K562 (cell line): ENCODE results near the gene PRKAG2. TPM values are rescaled to one million over a fixed set of nuclear protein-coding genes. Genes with fewer than 3 reads are reported as not detected.

Source experiments
- CBFB ChIP-seq: sonication (generic); formaldehyde crosslinking; IDR thresholded peaks from 2 replicates; pipeline ENCODE4 v1.4.0; 2020; ENCODE audit warnings: mild to moderate bottlenecking, missing genetic modification reagents
- CHCHD3 ChIP-seq: fragments of 250-450 bp; sonication (Bioruptor Pico); IDR thresholded peaks from 2 replicates; pipeline ENCODE4 v2.1.2; 2022; ENCODE audit warnings: mild to moderate bottlenecking
- EGR1 ChIP-seq: fragments of 450-650 bp; conservative IDR thresholded peaks from 2 replicates; pipeline ENCODE4 v1.6.1; 2017; ENCODE audit warnings: mild to moderate bottlenecking
- GTF2A2 ChIP-seq: IDR thresholded peaks from 2 replicates; pipeline ENCODE4 v1.6.1; 2016; ENCODE audit warnings: mild to moderate bottlenecking, missing genetic modification characterization, missing compliant biosample characterization
- MCM7 ChIP-seq, 2 experiments: fragments of 450-650 bp; IDR thresholded peaks; 2 replicates each; pipeline ENCODE4 v1.6.1; 2016 to 2018
- MEIS2 ChIP-seq: fragments of 450-650 bp; IDR thresholded peaks from 2 replicates; pipeline ENCODE4 v1.6.1; 2014; ENCODE audit warnings: mild to moderate bottlenecking; ENCODE audit not compliant: partially characterized antibody
- OTX1 ChIP-seq: fragments of 450-650 bp; formaldehyde crosslinking; IDR thresholded peaks from 2 replicates; pipeline ENCODE4 v1.4.0; 2022; ENCODE audit warnings: mild to moderate bottlenecking
- POLR2G ChIP-seq: fragments of 200-400 bp; formaldehyde crosslinking; IDR thresholded peaks from 2 replicates; pipeline ENCODE4 v1.6.1; 2017; ENCODE audit warnings: low read depth, mild to moderate bottlenecking, antibody characterized with exemption, low read length, moderate library complexity
- TEAD4 ChIP-seq, 2 experiments: sonication (generic) in 1 of 2; formaldehyde crosslinking in 1 of 2; IDR thresholded peaks; 2 replicates each; pipeline versions ENCODE4 v1.6.1 to v1.8.0; 2012 to 2022; ENCODE audit warnings: borderline replicate concordance in 1 of 2, inconsistent platforms in 1 of 2, low read length in 1 of 2, mild to moderate bottlenecking in 1 of 2, missing genetic modification reagents in 1 of 2
- TOE1 ChIP-seq, 2 experiments: fragments of 450-650 bp in 1 of 2; sonication (generic) in 1 of 2; formaldehyde crosslinking in 1 of 2; IDR thresholded peaks; 2 replicates each; pipeline versions ENCODE4 v1.7.1 to v1.8.0; 2016 to 2022; ENCODE audit warnings: borderline replicate concordance in 2 of 2, mild to moderate bottlenecking in 2 of 2, antibody characterized with exemption in 1 of 2, inconsistent platforms in 1 of 2, low read depth in 1 of 2, missing genetic modification reagents in 1 of 2, moderate library complexity in 1 of 2
- ZNF24 ChIP-seq: fragments of 450-650 bp; IDR thresholded peaks from 2 replicates; pipeline ENCODE4 v1.6.1; 2016
- ZSCAN32 ChIP-seq: fragments of 450-650 bp; formaldehyde crosslinking; IDR thresholded peaks from 2 replicates; pipeline ENCODE4 v1.4.0; 2020; ENCODE audit warnings: mild to moderate bottlenecking, moderate library complexity
- ZZZ3 ChIP-seq: fragments of 450-650 bp; IDR thresholded peaks from 2 replicates; pipeline ENCODE4 v1.6.1; 2016; ENCODE audit warnings: antibody characterized with exemption, mild to moderate bottlenecking, moderate library complexity
- polyA plus RNA-seq, 8 experiments: library from polyadenylated mRNA; depleted of rRNA in 4 of 8; stranded (reverse) in 5 of 8; unstranded in 3 of 8; fragments of >200 nt; fragmentation: Nextera tagmentation in 2 of 8; fragmentation: Illumina TruSeq in 1 of 8; extraction: Ambion mirVana in 2 of 8; extraction: Trizol in 1 of 8; gene quantifications; 2 replicates each; pipeline versions ENCODE4 v1.2.1 to v1.2.3, GENCODE V29; 2011 to 2014; ENCODE audit warnings: inconsistent platforms in 1 of 8, missing spikeins in 1 of 8
- total RNA-seq, 7 experiments: library from RNA; depleted of rRNA in 6 of 7; stranded (reverse); fragments of >200 nt in 6 of 7; fragmentation: Illumina TruSeq in 2 of 7; extraction: Trizol in 2 of 7; gene quantifications; 2 replicates each; pipeline versions ENCODE4 v1.2.1 to v1.2.3, GENCODE V29; 2011 to 2021; ENCODE audit warnings: low replicate concordance in 1 of 7
- TF ChIP-seq, protein P1 (sequence below): fragments of 250-450 bp; sonication (Bioruptor Pico); IDR thresholded peaks from 2 replicates; pipeline ENCODE4 v1.4.0; 2020
- TF ChIP-seq, protein P2 (sequence below): fragments of 450-650 bp; conservative IDR thresholded peaks from 2 replicates; pipeline ENCODE4 v1.6.1; 2016; ENCODE audit warnings: missing genetic modification characterization, low read depth, mild to moderate bottlenecking, control low read depth, missing compliant biosample characterization
- TF ChIP-seq, protein P3 (sequence below), 2 experiments: IDR thresholded peaks; 2 replicates each; pipeline ENCODE4 v1.6.1; 2012; ENCODE audit warnings: improper control_type of control experiment in 2 of 2, low read depth in 2 of 2, low read length in 2 of 2, borderline replicate concordance in 1 of 2
- TF ChIP-seq, protein P4 (sequence below): fragments of 450-650 bp; IDR thresholded peaks from 2 replicates; pipeline ENCODE4 v1.7.0; 2016; ENCODE audit warnings: borderline replicate concordance

Gene PRKAG2
- total and polyA plus RNA-seq, 9 of the 15 experiments (the other 6 are each of a cell fraction or from before 2014, with no cell fraction given): 0.99 to 5.6 (median 3.3) TPM

DNA sequence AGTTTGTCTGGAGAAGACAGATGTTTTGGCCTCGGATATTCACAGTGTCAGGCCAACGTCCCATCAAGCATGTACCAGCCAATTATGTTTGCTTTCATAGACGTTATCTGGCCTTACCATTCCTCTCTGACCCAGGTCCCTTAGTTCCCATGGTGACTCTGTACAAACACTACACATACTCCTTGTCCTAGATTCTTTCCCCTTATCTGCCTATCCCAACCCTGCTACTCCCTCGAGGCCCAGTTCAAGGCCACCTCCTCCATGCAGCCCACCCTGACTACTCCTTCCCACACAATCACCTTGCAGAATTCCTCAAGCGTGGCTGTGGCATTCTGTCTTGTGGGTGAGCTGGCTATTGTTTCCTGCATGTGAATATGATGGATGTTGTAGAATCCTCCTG is 155.2 kb downstream of the PRKAG2 start (continued):
- TF ChIP-seq, protein P1, sequence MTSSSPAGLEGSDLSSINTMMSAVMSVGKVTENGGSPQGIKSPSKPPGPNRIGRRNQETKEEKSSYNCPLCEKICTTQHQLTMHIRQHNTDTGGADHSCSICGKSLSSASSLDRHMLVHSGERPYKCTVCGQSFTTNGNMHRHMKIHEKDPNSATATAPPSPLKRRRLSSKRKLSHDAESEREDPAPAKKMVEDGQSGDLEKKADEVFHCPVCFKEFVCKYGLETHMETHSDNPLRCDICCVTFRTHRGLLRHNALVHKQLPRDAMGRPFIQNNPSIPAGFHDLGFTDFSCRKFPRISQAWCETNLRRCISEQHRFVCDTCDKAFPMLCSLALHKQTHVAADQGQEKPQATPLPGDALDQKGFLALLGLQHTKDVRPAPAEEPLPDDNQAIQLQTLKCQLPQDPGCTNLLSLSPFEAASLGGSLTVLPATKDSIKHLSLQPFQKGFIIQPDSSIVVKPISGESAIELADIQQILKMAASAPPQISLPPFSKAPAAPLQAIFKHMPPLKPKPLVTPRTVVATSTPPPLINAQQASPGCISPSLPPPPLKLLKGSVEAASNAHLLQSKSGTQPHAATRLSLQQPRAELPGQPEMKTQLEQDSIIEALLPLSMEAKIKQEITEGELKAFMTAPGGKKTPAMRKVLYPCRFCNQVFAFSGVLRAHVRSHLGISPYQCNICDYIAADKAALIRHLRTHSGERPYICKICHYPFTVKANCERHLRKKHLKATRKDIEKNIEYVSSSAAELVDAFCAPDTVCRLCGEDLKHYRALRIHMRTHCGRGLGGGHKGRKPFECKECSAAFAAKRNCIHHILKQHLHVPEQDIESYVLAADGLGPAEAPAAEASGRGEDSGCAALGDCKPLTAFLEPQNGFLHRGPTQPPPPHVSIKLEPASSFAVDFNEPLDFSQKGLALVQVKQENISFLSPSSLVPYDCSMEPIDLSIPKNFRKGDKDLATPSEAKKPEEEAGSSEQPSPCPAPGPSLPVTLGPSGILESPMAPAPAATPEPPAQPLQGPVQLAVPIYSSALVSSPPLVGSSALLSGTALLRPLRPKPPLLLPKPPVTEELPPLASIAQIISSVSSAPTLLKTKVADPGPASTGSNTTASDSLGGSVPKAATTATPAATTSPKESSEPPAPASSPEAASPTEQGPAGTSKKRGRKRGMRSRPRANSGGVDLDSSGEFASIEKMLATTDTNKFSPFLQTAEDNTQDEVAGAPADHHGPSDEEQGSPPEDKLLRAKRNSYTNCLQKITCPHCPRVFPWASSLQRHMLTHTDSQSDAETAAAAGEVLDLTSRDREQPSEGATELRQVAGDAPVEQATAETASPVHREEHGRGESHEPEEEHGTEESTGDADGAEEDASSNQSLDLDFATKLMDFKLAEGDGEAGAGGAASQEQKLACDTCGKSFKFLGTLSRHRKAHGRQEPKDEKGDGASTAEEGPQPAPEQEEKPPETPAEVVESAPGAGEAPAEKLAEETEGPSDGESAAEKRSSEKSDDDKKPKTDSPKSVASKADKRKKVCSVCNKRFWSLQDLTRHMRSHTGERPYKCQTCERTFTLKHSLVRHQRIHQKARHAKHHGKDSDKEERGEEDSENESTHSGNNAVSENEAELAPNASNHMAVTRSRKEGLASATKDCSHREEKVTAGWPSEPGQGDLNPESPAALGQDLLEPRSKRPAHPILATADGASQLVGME (CRISPR knock-in tag): no peak
- peak; percentile 44; the same call in 1 of the 2 replicates for TF ChIP-seq TEAD4 (IDR thresholded peaks at IDR 0.05; ENCODE audit: low read length)
- TF ChIP-seq TEAD4 (CRISPR knock-in tag; IDR thresholded peaks at IDR 0.05; ENCODE audit: borderline replicate concordance): no peak
- TF ChIP-seq CHCHD3: no peak
- TF ChIP-seq, protein P2, sequence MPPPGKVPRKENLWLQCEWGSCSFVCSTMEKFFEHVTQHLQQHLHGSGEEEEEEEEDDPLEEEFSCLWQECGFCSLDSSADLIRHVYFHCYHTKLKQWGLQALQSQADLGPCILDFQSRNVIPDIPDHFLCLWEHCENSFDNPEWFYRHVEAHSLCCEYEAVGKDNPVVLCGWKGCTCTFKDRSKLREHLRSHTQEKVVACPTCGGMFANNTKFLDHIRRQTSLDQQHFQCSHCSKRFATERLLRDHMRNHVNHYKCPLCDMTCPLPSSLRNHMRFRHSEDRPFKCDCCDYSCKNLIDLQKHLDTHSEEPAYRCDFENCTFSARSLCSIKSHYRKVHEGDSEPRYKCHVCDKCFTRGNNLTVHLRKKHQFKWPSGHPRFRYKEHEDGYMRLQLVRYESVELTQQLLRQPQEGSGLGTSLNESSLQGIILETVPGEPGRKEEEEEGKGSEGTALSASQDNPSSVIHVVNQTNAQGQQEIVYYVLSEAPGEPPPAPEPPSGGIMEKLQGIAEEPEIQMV (tag): no peak
- TF ChIP-seq POLR2G: no peak
- TF ChIP-seq, protein P3, sequence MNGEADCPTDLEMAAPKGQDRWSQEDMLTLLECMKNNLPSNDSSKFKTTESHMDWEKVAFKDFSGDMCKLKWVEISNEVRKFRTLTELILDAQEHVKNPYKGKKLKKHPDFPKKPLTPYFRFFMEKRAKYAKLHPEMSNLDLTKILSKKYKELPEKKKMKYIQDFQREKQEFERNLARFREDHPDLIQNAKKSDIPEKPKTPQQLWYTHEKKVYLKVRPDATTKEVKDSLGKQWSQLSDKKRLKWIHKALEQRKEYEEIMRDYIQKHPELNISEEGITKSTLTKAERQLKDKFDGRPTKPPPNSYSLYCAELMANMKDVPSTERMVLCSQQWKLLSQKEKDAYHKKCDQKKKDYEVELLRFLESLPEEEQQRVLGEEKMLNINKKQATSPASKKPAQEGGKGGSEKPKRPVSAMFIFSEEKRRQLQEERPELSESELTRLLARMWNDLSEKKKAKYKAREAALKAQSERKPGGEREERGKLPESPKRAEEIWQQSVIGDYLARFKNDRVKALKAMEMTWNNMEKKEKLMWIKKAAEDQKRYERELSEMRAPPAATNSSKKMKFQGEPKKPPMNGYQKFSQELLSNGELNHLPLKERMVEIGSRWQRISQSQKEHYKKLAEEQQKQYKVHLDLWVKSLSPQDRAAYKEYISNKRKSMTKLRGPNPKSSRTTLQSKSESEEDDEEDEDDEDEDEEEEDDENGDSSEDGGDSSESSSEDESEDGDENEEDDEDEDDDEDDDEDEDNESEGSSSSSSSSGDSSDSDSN (IDR thresholded peaks at IDR 0.05; ENCODE audit: borderline replicate concordance in 1 of 2, low read depth in 2 of 2, low read length in 2 of 2): no peak
- no peak for TF ChIP-seq OTX1 (CRISPR knock-in tag)
- no peak for TF ChIP-seq ZSCAN32
- no peak for TF ChIP-seq EGR1
- TF ChIP-seq ZZZ3: no peak
- TF ChIP-seq ZNF24: no peak
- no peak for TF ChIP-seq CBFB (CRISPR knock-in tag)
- TF ChIP-seq TOE1 (IDR thresholded peaks at IDR 0.05; ENCODE audit: borderline replicate concordance): no peak
- no peak for TF ChIP-seq TOE1 (CRISPR knock-in tag; IDR thresholded peaks at IDR 0.05; ENCODE audit: borderline replicate concordance, low read depth)
- no peak for TF ChIP-seq GTF2A2 (tag)
- no peak for TF ChIP-seq MCM7 (IDR thresholded peaks at IDR 0.05)
- no peak for TF ChIP-seq MEIS2
- TF ChIP-seq, protein P4, sequence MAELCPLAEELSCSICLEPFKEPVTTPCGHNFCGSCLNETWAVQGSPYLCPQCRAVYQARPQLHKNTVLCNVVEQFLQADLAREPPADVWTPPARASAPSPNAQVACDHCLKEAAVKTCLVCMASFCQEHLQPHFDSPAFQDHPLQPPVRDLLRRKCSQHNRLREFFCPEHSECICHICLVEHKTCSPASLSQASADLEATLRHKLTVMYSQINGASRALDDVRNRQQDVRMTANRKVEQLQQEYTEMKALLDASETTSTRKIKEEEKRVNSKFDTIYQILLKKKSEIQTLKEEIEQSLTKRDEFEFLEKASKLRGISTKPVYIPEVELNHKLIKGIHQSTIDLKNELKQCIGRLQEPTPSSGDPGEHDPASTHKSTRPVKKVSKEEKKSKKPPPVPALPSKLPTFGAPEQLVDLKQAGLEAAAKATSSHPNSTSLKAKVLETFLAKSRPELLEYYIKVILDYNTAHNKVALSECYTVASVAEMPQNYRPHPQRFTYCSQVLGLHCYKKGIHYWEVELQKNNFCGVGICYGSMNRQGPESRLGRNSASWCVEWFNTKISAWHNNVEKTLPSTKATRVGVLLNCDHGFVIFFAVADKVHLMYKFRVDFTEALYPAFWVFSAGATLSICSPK: no peak
